ENCODE results near the gene LRRC63.
A peak's percentile ranks its signal among the peaks of the same experiment; 100 is the strongest.

LRRC63 gene

DNA sequence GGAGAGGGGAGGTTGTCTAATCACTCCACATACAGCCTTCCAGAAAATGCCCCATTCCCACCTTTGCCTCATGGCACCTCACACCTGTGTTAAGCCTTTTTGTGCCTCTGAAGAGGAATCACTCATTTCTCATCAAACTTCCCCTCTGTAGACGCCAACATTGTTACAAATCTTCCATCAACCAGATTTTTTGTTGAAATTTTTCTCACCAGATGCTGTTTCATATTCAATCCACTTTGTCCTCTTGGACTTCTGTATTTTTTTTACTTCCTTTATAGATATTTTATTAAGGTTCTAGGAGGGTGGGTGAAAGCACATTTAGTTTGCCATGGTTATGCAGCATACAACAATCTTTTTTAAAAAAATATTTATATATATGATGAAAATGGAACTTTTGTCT, 101.3 kb downstream of the LRRC63 start:
- DNase-seq (ENCODE audit: low read depth) = no peak

DNA sequence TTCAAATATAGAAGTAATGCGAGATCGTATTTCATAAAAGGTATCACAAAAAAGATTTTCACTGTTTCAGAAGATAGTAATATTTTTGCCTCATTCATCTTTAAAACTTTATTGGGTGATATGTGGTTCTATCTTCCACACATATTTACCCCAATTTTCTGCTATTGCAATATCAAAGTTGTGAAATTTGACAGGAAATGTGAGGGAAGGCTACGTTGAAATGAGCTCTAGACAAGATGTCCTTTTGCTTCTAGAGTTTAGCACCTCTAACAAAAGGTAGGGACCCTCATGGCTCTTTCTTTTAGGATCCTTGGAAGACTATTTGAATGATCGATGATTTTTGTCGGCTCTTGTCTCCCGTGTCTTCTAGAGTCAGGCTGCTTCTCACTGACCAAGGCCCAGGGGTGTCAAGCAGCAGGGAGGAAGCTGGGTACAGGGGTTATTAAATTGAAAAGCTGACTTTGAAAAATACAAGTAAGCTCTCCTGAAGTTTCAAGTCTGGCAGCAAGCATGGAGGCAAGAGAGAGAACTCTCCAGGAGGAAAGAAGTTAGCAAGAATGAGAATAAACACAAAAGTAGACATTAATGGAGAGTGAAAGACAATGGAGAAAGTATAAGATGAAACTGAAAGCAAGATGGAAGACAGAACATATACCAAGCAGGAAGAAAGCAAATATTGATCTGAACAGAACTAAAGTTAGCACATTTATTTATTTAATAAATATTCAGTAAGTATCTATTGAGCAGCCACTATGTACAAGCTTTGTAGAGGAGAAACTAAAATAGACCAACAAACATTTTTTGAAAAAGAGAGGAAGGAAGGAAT, 101.9 kb downstream of the LRRC63 start:
- DNase-seq (ENCODE audit: low read depth) = no peak

DNA sequence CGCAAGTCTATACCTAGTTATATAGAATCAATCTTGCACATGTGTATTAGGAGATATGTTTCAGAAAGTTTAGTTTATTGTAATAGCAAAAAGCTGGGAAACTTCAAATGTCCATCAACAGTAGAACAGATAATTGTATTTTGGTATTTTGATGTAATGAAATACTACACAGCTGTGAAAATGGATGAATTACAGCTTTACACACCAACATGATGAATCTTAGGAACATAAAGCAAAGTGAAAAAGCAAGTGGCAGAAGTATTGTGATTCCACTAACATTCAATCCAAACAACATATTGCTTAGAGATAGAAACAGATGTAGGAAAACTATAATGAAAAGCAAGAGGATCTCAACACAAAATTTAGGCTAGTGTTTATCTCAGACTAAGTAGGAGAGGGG, 102.9 kb downstream of the LRRC63 start:
- DNase-seq (ENCODE audit: low read depth) = no peak

- no peak for DNase-seq (ENCODE audit: low read depth)
Measured at GRCh38 chr13:46315036-46315435, 103.3 kb downstream of the LRRC63 start.

DNA sequence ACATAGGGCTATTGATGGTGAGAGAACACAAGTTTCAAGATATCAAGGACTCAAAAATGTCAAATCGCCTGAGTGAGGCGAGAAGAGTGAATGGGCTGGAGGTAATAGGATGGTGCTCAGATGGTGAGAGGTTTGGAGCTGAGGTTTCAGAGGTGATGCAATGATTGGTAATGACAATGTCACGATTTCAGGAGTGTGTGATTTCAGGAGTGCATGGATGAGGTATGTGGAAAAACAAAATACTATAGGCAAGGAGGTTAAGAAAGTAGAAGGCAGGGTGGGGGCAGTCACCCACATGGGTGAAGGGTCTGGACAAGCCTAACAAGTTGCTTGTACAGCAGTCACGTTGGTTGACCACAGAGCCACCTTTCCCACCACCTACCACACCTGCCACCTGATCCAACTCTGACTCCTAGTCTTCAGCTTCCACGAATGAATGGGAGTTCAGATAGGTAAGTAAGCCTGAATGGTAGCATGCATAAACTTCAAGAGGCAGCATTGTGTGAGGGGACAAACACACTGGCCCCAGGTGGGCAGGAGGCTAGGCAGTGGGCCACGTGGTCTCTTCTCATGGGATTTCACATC, 103.9 kb downstream of the LRRC63 start:
- no peak for DNase-seq (ENCODE audit: low read depth)

DNA sequence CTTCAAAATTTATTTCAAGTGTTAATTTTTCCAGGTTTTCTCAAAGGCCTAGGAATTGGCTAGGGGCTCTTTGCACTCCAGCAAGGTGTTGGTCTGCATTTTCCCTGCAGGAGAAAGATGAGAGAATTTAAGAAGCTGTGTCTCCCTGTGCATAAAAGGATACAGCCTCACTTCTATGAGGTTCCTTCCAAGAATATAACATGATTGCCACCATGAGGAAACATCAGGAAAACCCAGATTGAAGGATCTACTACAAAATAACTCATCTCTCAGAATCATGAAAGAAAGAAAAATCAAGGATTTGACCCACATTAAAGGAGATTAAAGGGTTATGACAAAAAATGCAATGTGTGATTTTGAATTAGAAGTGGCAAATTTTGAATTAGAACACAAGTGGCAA, 105.4 kb downstream of the LRRC63 start:
- DNase-seq (ENCODE audit: low read depth) = no peak

- DNase-seq (ENCODE audit: low read depth) = no peak
Measured at GRCh38 chr13:46318986-46319385, 107.3 kb downstream of the LRRC63 start.

GRCh38 chr13:46320406-46320805, 108.7 kb downstream of the LRRC63 start:
- no peak for DNase-seq (ENCODE audit: low read depth)

DNA sequence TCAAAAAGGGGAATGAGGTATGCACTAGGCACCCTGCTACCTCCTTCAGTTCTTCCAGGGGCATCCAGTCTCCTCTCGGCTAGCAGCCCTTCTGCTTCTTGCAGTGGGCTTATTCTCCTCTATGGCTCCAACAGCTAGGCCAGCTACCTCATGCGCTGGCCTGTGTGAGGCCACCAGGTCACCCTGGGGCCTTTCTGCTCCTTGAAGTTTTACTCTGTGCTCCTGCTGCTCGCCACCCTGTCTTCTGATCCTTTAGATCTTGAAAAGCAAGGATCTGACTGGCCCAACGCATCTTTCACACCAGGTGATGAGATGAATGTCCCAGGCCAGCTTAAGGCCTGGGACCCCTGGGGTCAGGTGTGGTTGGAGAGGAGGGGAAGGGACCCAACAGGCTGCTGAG, 109.1 kb downstream of the LRRC63 start:
- DNase-seq (ENCODE audit: low read depth) = no peak

DNA sequence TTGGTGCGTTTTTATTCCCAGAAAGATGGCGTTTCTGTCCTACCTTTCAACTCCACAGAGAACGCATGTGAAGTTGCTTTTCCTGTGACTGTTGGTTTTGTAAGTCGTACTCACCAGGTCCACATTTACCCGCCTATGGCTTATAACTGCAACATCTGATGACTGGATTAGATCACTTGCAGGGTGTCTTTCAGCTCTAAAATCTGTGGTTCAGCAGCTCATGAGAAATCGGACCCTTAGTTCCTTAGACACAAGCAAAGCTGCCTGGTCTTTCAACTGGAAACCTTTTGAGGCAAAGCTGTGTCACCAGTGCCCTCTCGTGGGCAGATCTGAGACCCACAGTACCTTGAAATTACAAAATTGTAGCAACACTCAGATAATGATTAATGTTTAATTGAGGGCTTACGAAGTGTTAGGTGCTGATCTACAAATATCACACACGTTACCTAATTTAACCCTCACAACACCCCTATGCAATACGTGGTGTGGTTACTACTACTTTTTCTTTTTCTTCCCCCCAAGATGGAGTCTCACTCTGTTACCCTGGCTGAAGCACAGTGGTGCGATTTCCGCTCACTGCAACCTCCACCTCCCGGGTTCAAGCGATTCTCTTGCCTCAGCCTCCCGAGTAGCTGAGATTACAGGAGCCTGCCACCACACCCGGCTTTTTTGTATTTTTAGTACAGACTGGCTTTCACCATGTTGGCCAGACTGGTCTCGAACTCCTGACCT, 109.9 kb downstream of the LRRC63 start:
- peak; percentile 57 for DNase-seq (ENCODE audit: low read depth)

GRCh38 chr13:46324976-46325375, 113.2 kb downstream of the LRRC63 start:
- no peak for DNase-seq (ENCODE audit: low read depth)
